Suppressor macrophage treated with lipopolysaccharide for 1 hour (primary cell): Measurements from ENCODE around the gene ARID1B.

Experiments
- DNase-seq, 3 donors: peaks; one replicate each; pipeline ENCODE4 v3.0.0-alpha.2; 2020 to 2022

Gene ARID1B

DNA sequence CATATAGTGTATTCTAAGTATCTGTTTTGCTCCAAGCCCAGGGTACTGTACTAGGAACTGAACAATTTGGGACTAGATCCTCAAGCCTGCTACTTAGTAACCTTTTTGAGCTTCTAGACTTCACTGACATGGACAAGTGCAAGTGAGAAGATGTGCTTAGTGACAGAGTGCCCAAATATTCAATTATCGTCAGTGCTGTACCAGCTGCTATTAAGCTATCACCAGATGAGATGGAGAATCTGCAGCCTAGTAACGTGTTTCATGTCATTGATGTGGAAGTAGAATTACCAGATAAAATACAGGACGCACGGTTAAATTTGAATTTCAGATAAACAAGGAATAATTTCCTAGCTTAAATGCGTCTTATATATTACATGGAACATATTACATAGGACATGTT is 218.3 kb downstream of the ARID1B start:
- no peak for DNase-seq

DNA sequence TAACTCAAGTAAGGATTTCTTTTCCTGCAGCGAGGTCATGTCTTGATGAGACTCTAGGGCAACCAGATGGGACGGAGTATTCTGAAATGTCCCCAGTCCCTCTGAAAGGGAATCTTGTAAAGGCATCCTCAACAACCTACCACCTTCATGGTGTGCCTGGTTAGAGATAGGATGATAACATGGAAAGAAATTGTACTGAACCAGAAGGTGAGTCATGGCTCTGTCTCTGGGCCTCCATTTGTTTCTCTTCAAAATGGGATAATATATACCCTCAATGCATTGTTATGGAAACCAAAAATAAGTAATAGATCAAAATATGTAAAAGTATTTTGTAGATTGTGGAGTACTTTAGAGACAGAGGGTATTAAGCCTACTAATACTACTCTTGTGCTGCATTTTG is 219.1 kb downstream of the ARID1B start:
- no peak for DNase-seq

DNA sequence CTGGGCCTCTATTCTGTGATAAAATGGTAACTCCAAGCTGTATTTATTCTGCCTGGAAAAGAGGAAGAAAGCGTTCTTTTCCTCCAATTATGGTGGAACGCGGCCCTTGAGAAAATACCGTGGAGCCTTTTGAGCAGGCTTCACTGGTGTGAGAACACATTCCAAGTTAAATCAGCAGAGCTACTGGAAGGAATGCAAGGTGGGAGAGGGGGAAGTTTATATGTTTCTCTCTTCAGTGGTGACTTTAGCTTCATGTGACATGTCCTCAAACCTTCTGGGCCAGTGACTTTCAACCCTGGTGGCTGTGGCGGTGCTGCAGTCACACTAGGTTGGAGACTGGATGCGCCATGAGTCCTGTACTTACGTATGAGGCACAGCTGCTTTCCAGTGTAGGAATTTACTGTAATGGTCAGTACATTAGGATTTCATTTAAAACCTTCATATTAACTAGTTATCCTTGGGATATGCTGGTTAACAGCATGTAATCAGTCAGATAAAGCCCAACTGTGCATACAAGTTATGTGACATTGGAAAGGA is 221.7 kb downstream of the ARID1B start:
- DNase-seq = no peak

DNA sequence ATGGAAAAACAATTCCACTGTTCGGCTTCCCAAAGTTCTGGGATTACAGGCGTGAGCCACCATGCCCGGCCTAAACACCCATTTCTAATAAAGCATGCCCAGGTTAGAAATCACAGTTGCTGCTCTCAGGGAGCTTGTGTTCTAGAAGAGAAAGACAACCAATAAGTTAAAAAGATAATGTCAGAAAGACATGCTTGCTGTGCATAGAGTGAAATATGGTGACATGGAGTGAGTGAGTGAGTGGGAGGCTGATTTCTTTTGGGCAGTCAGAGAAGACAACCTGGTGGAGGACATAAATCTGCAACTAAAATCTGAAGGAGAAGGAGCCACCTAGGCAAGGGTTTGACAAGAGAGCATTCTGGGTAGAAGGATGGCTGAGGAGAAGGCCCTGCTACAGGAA is 222.6 kb downstream of the ARID1B start:
- no peak for DNase-seq

DNA sequence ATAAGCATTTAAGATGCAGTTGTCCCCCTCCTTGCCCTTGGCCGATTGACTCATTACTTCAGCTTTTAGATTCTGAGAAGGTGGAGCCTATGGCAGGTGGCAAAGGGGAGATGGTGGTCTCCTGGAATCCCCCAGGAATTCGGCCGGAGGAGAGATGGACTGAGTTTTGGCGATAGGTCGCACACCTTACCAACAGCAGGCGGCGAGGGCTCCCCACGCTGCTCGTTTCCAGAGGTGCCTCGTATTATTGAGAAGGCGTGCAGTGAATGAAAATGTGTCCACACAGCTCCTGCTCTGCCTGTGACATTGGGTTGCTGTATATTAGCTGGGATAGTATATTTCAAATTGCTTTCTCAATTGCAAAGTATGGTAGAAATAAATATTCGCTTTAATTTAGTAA is 224.5 kb downstream of the ARID1B start:
- no peak for DNase-seq

DNA sequence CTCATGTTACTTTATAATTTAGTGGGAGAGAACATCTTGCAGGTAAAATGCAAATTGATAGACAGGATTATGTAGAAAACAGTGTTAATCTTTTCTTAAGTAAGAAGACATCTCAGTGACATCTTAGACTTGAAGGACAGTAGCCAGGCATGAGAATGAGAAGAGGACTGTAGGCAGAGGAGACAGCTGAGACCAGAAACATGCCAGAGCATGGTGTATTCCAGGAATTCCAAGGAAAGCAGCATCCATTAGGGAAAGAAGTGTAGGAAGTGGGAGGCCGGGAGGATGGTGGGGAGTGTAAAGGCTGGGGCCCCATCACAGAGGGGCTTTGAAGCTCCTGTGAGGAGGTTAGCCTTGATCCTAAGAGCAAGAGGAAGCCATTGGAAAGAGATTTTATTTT is 225.6 kb downstream of the ARID1B start:
- no peak for DNase-seq

DNA sequence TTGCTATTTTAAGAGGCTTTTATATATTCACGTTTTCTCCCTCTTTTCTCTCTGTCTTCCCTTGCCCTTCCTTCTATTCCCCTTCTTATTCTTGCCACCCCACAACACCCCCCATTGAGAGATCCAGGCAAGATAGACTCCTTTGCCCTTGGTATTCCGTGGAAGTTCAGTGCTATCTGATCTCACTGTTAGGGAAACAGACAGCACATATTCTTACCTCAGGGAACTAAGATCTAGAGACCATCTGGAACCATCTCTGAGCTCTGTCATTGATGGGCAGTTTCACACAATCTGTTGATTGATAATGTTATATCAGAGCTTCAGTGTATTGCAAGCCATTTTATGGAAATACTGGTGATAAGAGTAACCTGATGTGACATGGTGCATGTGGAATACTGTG is 228.8 kb downstream of the ARID1B start:
- DNase-seq = no peak

DNA sequence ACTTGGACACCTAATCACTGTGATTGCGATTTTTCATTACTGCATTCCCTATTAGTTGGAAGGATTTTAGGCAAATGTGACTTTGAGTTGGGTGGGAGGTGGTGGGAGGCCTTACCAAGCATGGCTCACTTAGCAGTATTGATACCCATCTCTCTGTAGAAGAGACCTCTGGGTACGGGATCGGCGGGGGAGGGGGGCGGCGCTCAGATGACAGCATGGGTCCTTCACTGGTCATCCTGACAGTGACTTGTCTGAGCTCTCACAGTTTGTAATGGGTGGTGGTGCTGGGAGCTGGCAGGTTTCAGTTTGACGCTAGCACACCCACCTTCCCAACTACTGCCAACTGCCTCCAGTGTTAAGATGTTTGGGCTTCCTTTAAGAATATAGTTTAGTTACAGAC is 231.4 kb downstream of the ARID1B start:
- DNase-seq = no peak

DNA sequence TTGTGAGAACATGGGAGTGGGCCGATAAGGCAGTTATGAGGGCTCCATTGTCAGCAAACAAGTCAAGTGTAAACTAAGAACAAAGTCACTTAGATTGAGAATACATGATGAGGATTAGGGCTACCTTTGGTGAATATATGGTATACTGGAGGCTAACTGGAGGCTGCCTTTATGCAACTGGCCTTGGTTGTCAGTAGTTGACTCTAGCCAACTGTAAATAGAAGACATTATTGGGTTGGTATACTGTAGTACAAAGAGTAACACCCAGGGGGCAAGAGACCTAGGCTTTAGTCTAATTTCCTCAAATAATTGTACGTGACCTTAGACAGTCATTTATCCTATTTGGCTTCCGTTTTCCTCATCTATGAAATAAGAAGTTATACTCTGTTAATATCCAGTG is 235.2 kb downstream of the ARID1B start:
- DNase-seq = no peak

DNA sequence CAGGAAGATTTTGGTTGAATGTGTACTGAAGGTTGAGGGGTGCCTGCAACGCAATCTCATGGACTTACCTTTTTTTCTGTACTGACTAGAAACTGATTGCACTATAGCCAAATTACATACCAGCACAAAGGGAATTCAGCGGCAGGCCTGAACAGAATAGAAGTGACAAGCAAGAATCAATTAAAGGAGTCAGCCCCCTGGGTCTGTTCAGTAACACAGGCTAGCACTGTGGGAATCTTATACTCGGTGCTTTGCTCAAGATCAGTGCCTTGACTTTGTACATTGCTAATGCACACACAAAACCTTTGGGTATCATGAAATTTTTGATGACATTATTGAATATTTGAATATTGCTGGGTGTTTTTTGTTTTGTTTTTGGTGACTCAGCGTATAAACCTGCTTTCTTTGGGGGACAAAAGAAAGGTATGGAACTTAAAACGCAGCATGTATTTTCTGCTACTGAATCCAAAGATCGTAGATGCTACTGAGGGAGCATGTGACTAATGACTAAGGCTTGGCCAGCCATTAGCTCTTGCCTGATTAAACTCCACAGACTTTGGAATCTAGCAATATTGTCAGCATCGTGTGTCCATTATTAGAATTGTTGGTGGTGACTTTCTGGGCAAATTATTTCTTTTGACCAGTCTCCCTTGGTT is 236.6 kb downstream of the ARID1B start:
- no peak for DNase-seq

DNA sequence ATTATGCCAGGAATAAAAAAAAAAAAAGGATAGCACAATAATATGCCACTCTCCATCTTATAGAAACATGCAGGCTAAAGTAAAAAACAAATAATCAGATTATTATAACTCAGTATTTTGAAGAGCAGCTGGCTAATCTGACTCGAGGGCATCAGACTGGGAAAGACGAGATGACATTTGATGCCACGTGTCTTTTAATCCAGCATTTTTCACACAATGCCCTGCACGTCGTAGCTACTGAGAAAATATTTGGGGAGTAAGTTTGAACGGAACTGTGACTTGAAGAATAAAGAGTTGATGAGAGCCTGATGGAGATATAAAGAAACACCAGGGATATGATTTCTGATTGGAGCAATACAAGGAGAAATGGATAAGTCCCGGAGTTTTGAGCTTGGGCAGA is 237.7 kb downstream of the ARID1B start:
- DNase-seq = no peak

DNA sequence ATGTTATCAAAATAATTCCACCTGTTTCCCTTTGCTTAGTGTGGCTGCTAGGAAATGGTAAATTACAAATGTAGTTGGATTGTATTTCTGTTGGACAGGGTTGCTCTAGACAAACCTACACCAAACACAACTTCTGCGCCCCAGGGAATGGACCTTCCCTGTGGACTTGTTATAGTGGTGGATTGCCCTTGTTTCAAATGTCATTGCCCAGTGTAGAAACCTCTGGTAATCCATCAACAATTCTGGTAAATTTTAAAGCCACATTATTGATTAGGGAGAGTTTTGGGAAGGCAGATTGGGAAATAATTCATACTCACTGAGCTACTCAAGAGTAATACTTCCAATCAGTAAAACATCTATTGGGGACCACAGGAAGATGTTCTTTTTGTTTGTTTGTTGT is 239.8 kb downstream of the ARID1B start:
- DNase-seq = no peak

DNA sequence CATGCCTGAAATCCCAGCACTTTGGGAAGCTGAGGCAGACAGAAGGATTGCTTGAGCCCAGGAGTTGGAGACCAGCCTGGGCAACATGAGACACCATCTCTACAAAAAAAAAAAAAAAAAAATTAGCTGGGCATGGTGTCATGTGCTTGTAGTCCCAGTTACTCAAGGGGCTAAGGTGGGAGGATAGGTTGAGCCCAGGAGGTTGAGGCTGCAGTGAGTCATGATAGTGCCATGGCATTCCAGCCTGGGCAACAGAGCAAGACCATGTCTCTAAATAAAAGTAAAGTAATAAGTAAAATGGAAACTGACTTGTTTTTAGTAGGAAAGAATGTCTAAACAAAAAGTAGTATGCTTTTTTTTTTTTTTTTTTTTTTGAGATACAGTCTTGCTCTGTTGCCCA is 240.7 kb downstream of the ARID1B start:
- no peak for DNase-seq

DNA sequence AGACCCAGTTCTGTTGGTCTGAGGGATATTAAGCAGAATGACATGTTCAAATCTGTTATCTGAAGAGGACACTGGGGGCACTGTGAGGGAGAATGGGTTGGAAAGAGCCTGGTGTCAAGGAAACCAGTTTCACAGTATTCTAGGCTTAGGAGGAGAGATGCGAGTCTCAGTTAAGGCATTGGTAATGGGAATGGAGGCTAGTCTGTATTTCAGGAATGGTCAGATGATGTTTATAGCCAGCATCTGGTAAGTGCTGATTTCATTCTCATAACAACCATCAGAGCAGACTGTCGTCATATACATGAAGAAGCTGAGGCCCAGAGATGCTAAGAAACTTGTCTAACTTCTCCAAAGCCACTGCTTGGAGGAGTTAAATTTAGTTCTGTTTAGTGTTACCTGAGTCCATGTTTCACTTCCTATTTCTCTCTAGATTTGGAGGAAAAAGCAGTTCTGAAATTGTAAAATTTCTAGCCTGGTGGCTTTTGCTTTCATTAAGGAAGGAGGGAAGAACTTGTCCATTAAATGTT is 242.0 kb downstream of the ARID1B start:
- peak in 1 of 3 donors; percentile 43 for DNase-seq

DNA sequence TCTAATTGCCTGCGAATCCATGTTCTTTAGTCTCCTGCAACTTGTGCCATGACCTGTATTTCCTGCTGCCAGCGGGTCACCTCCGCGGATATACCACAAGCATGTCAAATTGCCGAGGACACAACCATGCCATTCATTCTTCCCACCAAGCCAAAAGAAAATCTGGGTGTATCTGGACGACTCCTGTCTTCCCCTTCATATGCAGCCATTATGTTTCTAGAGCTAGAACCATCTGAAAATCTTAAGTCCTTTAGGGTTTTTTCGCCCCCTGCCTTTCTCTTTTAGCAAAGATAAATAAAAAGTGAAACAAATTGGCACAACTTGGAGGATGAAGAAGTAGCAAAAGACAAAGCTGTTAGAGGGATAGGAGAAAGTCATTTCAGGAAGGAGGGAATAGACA is 242.6 kb downstream of the ARID1B start:
- DNase-seq = peak in 1 of 3 donors; percentile 42

DNA sequence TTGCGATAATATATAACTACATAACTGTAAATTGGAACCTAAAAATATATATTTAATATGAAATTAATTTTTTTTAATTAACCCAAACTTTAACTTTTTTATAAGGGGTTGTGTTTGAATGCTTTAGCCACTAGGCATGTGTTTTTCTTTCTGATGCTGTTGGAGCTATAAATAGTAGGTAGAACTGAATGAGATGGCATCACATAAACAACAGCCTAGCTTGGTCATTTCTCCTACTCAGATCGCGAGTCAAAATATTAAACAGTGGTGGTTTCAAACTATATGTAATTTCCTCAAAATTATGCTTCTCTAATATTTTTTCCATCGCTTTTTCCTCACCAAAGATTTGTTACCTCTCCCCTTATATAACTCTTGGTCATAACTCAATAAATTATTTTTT is 243.2 kb downstream of the ARID1B start:
- DNase-seq = peak in 2 of 3 donors; percentile 41 to 51

DNA sequence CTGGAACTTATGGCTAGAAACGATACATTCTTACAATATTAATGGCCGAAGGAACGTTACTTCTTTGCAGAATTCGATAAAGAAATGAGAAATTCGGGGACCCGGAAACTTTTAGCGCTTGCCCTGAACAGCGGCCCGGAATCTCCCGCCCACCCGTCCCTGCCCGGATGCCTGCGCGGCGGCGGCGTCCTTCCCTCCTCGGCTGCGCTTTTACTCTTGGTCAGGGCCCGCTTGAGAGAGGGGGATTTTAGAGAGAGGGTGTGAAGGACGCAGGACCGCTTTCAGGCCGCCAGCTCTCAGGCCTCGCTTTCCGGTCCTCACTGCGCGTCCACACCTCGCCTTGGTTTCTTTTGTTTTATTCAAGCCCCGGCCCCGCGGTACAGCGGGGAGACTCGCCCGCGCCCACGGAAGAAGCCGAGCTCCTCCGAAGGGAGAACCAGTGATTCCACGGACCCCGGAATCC is 243.7 kb downstream of the ARID1B start:
- DNase-seq = peak; percentile 77 to 86 (median 81)

DNA sequence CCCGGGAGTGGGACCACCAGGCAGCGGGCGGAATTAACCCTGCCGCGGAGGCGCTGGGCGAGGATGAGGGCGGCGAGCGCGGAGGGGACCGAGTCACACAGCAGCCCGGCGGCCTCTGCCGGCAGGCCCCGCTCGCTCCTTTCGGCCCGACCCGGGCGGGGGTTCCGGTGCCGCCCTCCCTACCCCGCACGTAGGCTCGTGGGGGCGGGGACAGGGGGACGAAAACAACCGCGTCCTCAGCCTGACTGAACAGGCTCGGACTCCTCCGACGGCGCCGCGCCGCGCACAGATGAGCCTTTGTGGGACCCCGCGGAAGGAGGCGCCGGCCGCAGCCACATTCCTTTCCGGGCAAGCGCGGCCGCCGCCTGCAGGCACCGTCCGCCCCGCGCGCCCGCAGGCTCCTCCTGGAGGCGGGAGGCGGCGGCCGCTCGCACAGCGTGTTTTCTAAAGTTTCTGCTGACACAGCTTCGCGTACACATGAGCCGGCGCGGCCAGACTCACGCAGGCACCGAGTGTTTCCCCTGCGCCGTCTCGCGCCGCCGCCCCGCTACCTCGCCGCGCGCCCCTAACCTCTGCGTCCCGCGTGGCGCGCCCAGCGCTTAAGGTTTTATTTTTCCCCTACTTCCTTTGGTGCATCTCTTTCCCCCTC is 244.3 kb downstream of the ARID1B start:
- peak; percentile 87 to 96 (median 91) for DNase-seq

DNA sequence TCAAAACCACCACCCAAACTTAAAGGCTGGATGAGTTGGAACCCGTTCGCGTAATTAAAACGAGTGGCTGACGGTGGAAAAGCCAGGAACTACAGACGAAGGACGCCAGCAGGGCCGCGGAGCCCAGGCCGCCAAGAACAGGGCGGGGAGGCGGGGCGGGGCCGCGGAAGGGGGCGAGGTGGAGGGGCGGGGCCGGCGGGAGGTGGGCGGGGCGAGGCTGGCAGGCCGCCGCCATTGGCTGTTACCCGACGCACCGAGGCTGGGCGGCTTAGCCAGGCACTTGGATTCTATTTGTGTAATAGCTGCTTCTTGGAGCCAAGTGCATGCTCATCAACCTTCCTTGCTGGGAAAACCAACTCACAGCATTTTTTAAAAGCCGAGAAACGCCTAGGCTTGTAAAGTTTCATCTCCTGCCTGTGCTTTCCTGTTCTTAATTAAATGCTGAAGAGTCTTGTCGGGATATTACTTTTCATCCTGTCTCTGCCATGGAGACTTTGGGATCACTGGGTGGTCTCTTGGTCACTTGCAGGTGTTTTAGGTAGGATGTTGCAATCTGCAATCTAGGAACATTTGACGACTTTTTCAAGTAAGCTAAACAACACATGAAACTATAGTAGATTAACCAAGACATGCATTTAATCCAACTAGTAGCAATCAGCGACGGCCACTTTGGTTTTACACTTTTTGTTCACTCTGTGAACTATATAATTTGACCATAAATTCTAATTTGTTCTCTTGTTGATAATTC is 245.0 kb downstream of the ARID1B start:
- peak; percentile 93 to 97 (median 94) for DNase-seq

DNA sequence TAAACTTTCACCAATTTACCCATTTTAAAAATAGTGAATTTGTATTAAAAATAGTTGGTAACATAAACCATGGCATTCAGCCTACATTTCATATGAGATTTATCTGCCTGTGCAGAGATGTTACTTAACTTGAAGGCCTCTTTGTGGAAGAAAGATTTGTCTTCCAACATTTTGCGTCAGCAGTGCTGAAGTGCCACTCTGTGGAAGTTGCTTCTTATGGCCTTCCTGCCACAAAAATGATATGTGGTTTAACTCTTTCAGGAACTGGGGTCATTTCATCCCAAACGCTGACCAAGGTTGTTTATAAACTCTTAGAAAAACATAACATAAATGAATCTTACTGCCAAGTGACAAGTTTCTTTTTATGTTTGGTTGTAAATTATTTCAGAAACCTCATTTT is 246.8 kb downstream of the ARID1B start:
- DNase-seq = peak in 1 of 3 donors; percentile 32

DNA sequence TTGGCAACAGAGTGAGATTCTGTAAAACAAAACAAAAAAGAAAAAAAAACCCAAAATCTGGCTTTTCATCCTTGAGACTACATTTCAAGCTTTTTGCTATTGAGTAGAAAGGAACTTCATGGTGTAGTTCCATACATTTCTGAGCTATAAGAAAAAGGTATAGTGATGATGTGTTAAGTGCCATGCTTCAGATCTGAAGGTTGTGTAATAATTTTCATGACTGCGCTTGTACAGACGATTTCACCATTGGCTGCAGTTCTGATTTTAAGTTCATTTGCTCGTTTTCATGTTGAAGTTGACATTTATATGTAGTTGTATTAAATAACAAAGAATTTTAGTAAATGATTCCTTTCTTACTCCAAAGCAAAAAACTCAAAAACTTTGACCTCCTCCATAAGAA is 247.6 kb downstream of the ARID1B start:
- peak in 1 of 3 donors; percentile 29 for DNase-seq

DNA sequence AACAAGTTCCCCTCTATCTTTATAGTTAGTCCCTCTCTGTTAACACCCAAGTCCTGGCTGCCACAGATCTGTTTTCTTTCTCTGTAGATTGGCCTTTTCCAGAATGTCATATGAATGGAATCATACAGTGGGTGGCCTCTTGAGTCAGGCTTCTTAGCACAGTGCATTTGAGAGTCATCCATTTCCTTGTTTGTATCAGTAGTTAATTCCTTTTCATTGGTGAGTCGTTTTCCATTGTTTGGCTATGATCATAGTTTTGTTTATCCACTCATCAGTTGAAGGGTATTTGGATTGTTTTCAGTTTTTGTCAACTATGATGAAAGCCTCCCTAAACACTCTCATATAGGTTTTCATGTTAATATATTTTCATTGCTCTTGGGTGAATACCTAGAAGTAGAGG is 248.3 kb downstream of the ARID1B start:
- peak; percentile 41 to 69 (median 52) for DNase-seq

DNA sequence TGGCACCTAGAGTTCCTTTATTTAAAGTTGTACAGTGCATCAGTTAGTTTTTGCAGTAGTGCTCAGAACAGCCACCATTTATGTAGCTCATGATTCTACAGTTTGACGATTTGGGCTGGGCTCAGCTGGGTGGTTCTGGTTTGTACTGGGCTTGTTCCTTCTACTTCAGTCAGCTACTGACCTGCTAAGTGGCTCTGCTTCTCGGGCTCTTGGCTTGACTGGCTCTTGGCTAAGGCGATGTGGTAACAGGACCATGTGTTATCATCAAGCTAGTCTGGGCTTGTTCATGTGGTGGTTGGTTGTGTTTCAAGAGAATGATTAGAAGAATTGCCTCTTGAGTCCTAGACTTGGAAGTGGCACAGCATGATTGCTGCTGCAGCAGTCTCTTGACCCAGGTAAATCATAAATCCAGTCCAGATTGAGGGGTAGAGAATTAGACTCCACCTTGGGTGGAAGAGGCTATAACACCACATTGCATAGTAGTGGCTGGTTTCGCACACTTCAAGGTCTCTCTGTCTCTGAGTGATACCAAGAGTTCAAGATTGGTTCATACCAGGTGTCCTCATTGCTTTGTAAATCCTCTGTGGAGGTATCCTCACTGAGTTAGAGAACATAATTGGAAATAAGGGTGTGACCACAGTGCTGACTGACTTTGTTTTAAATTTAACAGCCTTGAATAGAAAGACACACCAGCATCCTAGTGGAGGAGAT is 253.0 kb downstream of the ARID1B start:
- no peak for DNase-seq
